GM18873 (cell line): ENCODE data around the gene NAALADL2.
"Not testable (repeated sequence)": the region's sequence is repeated elsewhere in the genome, so short reads cannot be mapped to it uniquely, and the experiment has no call there.

ENCODE experiments used
- ATAC-seq: cut with Tn5 transposase; IDR thresholded peaks from one replicate; pipeline ENCODE4 v1.9.1; 2021; ENCODE audit warnings: mild to moderate bottlenecking, moderate library complexity, moderate number of reproducible peaks; ENCODE audit not compliant: unreplicated experiment, low FRiP score

Gene NAALADL2

DNA sequence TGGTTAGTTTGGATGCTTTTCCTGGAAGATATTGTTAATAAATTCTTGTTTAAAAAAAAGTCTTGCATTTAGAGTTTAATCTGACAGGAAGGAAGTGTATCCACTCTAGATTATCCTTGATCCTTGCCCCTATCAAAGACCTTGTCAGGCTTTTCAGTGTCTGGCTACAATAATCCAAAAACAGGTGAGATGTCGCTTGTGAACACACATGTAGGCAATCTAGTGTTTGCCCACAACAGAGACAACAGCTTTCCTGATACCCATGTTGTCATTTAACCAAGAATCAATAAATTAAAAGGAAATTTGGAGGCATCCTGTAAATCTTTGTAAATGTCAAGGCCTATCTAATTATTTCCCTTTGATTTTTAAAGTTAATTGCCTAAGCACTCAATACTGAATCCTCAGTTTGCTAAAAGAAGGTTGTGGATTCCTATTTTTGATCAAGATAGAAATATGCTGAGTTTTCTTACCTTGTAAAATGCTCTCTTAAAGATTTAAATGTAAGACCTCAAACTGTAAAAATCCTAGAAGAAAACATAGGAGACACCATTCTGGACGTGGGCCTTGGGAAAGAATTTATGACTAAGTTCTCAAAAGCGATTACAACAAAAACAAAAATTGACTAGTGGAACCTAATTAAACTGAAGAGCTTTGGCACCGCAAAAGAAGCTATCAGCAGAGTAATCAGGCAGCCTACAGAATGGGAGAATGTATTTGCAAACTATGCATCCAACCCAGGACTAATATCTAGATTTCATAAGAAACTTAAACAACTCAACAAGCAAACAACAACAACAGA lies 207.7 kb downstream of the NAALADL2 start:
- ATAC-seq = no peak

- no peak for ATAC-seq
These were observed 209.5 kb downstream of the NAALADL2 start for GRCh38 chr3:175068587-175068986.

- ATAC-seq = no peak
These were observed 211.8 kb downstream of the NAALADL2 start for GRCh38 chr3:175070946-175071345.

DNA sequence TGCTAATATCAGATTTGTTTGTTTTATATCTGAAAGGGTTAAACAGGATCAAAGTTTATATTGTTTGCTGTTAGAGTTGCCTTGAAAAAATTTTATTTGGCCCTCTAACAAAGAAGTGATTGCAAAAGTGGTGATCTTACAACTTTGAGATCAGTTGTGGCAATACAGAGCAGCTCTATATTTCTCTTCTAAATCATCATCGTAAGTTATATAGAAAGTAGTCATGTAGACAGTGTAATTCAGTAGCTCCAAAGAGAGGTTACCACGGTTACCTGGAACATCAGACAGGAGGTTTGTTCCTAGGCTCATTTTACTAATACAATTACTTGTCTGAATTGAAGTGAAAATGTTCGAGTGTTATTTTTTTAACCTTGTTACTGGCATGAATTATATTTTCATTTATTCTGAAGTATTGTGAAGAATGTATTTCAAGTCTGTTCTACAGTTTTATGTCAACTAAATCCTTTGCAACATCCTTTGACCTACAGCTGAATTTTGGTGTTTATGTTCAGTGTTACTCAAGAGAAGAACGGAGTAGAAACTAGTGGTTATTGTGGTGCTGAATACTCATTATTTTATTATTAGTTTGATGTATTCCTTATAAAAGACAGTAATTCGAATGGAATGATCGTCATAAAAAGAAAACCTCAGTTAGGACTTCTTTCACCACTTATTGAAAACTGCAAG lies 214.2 kb downstream of the NAALADL2 start:
- no peak for ATAC-seq

DNA sequence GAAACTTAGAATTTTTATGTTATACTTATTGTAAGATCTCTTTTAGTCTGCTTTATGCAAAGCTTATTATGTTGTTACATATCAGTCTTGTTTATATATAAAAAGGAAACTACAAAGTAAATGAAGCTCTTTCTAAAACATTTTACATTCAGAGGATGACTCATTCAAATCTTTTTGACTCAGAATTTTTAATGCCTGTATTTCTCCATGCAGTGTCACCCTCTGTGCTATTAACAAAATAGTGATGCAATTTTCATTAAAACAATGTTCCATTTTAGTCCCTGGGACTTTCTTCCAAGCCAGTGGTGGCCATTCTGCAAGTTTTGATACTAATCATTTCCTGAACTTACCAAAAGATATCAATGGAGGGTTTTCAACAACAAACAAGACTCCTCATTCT lies 216.1 kb downstream of the NAALADL2 start:
- no peak for ATAC-seq

DNA sequence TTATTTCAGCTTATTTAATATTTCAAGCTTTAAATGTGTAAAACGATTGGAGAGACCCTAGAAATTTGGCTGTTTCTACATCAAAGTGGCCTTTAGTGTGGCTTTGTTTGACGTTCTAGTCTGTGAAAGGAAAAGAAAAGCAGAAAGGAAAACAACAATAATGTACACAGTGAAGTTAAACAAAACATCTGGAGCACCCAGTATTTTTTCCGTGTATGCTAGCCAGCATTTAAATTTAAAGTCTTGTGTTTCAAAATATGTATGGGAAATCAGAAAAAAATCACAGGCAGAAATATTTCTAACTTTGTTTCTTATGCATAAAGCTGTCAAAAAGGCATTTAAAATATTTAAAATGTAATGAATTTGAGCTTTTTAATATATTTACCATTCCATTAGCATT lies 218.1 kb downstream of the NAALADL2 start:
- ATAC-seq = no peak

DNA sequence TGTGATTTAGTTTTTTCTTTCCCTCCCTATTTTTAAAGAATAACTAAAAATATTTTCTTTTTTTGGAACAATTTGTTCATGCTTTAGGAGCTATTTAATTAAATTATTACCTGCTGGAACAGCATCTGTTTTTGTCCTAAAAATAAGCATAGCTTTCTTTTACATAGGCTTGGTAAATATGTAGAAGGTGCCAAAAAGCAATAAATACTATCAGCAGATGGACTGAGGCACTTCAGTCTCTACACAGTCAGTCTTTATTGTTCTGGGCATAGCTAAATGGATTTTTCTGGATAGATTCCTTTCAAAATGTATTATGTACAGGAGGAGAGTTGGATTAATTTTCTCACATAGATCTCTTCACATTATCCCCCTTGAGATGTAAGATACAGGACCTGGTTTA lies 223.5 kb downstream of the NAALADL2 start:
- ATAC-seq = no peak

- ATAC-seq = not testable (repeated sequence)
These were observed 228.0 kb downstream of the NAALADL2 start for GRCh38 chr3:175087128-175087527.

DNA sequence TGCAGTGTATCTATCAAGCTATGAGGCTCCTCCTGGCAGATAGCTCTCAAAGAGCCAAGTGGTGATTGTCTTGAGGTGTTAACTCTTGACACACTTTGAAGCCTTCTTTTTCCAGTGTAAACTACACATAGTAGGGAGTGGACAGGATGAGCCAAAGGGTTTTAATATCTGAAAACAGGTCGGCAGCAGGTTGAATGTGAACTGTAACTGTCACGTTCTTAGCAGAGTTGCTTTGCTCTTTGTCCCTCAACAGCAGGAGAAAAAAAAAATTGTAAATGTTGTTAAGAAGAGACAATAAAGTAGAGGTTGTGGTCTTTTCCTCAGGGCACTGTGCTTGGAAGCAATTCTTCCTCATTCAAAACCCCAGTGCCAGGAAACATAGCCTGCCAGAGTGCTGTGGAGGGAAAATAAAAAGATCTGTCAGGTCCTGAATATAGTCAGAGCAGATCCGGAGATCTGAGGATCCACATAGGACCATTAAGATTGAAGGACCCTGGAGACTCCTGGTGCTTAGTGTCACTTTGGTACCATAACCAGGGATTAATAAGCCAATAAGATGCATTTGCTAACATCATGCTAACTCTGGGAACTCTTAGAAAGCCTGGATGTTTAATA lies 229.7 kb downstream of the NAALADL2 start:
- no peak for ATAC-seq

DNA sequence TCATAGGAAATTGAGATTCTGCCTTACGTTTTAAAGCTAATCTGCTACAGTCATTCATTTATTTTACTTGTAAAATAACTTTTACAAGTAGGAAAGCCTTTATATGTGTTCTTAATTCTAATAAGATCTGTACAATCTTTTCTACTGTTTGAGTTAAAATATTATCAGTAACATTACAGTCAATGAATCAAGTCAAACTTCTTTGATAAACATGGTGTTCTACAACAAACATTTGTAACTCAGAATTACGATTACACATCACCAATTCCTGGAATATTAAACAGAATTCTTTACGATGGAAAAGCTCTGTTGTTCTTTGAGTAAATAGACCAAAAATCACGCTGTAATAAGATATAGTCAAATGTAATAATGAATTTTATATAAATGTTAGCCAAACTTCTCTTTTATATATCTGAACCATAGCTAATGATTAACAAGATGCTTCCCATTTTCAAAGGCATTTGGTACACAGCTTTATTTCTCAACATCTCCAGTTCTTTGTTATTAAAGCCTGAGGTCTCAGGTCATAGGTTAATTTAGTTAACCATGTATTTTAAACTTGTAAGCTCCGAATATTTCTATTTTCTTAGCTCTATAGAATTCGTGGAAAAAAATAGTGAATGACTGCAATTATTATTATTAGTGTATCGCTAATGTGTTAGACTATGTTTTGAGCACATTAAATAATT lies 232.4 kb downstream of the NAALADL2 start:
- ATAC-seq = no peak

DNA sequence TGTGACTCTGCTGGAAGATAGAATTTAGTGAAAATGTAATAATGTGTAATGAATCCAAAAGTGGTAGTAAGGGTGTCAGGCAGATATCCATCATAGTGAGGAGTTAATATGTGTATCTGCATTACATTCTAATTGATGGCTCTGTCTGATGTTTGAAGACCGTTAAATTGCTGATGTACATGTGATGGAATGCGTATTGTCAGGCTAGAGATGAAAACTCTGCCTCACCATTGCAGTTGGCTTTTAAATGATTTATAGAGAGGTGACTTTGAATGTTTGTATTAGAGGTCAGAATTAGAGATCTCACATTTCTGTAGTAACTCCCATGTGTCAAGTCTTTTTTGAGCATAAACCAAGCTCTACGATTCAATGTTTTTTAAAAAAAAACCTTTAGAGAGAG lies 234.6 kb downstream of the NAALADL2 start:
- no peak for ATAC-seq

GRCh38 chr3:175094344-175094743 lies 235.2 kb downstream of the NAALADL2 start:
- ATAC-seq = no peak

GRCh38 chr3:175098644-175099043 lies 239.5 kb downstream of the NAALADL2 start:
- no peak for ATAC-seq

DNA sequence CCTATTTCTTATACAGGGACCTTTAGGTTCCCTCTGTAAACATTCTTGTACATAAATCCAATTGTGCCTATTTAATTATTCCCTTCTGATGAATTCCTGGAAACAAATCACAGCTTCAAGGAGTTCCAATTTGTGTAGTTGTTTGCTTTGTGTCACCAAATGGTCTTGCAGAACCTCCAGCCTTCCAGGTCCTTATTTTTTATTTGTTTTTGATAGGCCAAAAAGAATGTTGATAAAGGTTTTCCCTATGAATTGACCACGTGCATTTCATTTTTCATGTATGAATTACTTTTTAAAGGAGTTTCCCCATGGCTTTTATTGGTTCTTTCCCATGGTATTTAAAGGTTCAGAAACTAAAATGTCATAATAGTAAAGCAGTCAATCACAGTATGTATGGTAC lies 243.0 kb downstream of the NAALADL2 start:
- ATAC-seq = no peak

DNA sequence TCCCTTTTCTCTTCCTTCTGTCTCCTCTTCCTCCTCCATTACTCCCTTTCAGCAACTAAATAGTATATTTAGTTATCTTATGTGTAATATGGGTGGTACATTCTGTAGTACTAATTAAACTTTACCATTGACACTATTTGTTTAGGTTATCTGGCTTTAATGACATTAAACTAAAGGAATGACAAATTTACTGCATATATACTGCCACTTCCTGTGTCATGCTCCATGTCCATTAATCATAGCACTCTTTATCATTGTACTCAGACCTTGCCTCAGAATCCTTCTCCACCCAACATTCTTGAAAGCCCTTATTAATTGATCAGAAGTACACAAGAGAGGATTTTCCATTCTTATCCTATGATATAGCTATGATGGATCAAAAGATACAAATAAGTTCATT lies 244.2 kb downstream of the NAALADL2 start:
- no peak for ATAC-seq

DNA sequence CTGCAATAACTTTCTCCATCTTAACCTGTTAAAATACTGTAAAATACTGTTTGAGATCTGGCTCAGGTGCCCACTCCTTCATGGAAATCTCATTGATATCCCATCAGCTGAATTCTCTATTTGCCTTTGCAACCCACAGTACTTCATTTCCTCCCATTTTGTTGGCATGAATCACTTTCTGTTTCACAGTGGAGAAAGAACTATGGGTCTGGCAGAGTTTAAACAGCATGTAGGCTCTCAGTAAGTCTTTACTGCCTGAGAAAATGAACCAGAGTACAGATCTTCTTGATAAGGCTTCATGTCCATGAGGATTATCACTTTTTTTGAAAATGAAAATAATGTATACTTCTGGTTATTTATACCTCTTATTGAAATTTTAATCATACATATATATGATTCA lies 245.9 kb downstream of the NAALADL2 start:
- ATAC-seq = no peak

DNA sequence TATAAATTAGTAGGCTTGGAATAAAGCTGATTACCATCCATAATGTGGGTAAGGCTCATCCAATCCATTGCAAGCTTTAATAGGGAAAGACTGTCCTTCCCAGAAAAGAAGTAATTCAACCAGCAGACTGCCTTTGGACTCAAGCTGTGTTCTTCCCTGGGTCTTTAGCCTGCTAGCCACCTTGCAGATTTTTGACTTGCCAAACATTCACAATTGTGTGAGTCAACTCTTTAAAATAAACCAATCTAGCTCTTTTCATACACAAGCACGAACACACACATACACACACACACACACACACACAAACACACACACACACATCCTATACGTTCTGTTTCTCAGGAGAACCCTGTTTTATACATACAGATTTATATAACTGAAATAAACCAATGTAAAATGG lies 248.1 kb downstream of the NAALADL2 start:
- no peak for ATAC-seq

DNA sequence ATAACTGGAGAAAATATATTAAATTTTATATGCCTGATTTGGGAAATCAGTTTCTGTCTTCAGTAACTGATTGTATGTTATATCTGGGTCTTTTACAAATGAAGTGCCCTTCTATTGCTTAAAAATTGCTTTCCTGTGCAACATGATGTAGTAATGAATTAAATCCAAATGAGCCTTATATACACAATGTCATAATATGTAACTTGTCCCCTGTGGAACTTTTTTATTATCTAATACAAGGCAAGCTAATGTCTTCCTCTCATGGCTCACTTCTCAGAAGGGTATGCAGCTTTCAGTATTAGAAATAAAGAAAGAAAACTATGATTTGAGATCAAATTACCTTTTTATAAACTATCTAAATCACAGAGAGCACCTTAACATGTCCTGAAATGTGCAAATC lies 248.9 kb downstream of the NAALADL2 start:
- no peak for ATAC-seq

- no peak for ATAC-seq
These were observed 249.5 kb downstream of the NAALADL2 start for GRCh38 chr3:175108613-175109151.

DNA sequence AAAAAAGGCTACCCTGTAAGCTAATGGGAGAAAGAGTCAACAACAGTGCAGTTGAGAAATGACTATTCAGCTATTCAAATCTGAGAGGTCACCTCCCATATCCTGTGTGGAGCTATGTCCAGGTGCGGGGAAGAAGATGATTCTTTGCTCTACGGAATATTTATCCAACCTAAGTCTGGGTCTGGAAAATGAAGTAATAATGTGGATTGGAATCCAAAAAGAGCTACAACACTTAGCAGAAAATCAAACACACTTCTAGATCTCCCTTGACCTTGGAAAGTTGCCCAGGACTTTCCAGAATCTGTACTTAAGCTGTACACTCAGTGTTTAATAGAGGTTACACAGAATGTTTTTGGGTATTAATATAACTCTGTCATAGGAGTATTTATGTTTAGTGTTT lies 251.9 kb downstream of the NAALADL2 start:
- no peak for ATAC-seq
